Measurements from ENCODE around the gene HIGD1B.

GRCh38 chr17:44854192-44854591 lies 6.5 kb downstream of the HIGD1B start:
- TF ChIP-seq CTCF (IDR thresholded peaks at IDR 0.05; ENCODE audit: insufficient read depth, low read depth, low read length): no peak
- no peak for TF ChIP-seq EZH2 (IDR thresholded peaks at IDR 0.05; ENCODE audit: insufficient read depth, low read length)

All from astrocyte (in vitro differentiated cells and primary cell).